HUES6 (cell line): ENCODE measurements around the gene HIP1R.

Experiments used
- H3K27ac ChIP-seq: 2 replicates; pipeline ENCODE4 v1.7.0; 2013; ENCODE audit warnings: low read depth, mild to moderate bottlenecking, low read length, inconsistent platforms
- H3K27me3 ChIP-seq: 2 replicates; pipeline ENCODE4 v1.6.1; 2013; ENCODE audit warnings: low read length; ENCODE audit not compliant: control insufficient read depth, insufficient read depth
- H3K36me3 ChIP-seq: 2 replicates; pipeline ENCODE4 v1.6.1; 2013; ENCODE audit warnings: low read length; ENCODE audit not compliant: control insufficient read depth, insufficient read depth
- H3K4me1 ChIP-seq: 2 replicates; pipeline ENCODE4 v1.6.1; 2013; ENCODE audit warnings: low read length; ENCODE audit not compliant: control insufficient read depth, insufficient read depth
- H3K4me3 ChIP-seq: 2 replicates; pipeline ENCODE4 v1.5.1; 2013; ENCODE audit warnings: low read depth, low read length
- H3K9ac ChIP-seq: one replicate; pipeline ENCODE4 v1.6.1; 2013; ENCODE audit warnings: mild to moderate bottlenecking, low read length
- H3K9me3 ChIP-seq: 2 replicates; pipeline ENCODE4 v1.6.1; 2013; ENCODE audit warnings: low read depth, low read length; ENCODE audit not compliant: control insufficient read depth, insufficient read depth

The HIP1R gene

GRCh38 chr12:122835750-122836026 lies 431 bp downstream of the HIP1R start:
- H3K27me3 ChIP-seq = peaks cover 27% of the 10 kb centered on the region
- H3K4me3 ChIP-seq = peak overlapping the region; percentile 85
- peak overlapping the region; percentile 55 for H3K9ac ChIP-seq
- peaks cover 4% of the 10 kb centered on the region; the same call in 1 of the 2 replicates for H3K9me3 ChIP-seq
- H3K4me1 ChIP-seq = peaks cover 10% of the 10 kb centered on the region
- H3K27ac ChIP-seq = no peak overlapping the region
- H3K36me3 ChIP-seq = no peaks in the 10 kb centered on the region

GRCh38 chr12:122836027-122836921 lies 1.0 kb downstream of the HIP1R start:
- Histone ChIP-seq H3K4me1 (peaks cover 16% of the 10 kb centered on the region), H3K9ac (peak overlapping the region; percentile 55), H3K27ac (no peak overlapping the region), H3K27me3 (peaks cover 27% of the 10 kb centered on the region), H3K4me3 (peak overlapping the region; percentile 85), H3K36me3 (no peaks in the 10 kb centered on the region), H3K9me3 (peaks cover 4% of the 10 kb centered on the region; the same call in 1 of the 2 replicates)

GRCh38 chr12:122837306-122838265 lies 2.3 kb downstream of the HIP1R start:
- no peak overlapping the region for H3K27ac ChIP-seq
- no peak overlapping the region for H3K4me3 ChIP-seq
- H3K9me3 ChIP-seq = peaks cover 4% of the 10 kb centered on the region; the same call in 1 of the 2 replicates
- peaks cover 29% of the 10 kb centered on the region for H3K4me1 ChIP-seq
- H3K36me3 ChIP-seq = no peaks in the 10 kb centered on the region
- no peak overlapping the region for H3K9ac ChIP-seq
- peaks cover 27% of the 10 kb centered on the region for H3K27me3 ChIP-seq

- Histone ChIP-seq H3K9ac (no peak overlapping the region), H3K27ac (no peak overlapping the region), H3K4me3 (no peak overlapping the region), H3K9me3 (peaks cover 4% of the 10 kb centered on the region; the same call in 1 of the 2 replicates), H3K4me1 (peaks cover 30% of the 10 kb centered on the region), H3K36me3 (no peaks in the 10 kb centered on the region), H3K27me3 (peaks cover 27% of the 10 kb centered on the region)
These were observed 3.6 kb downstream of the HIP1R start for GRCh38 chr12:122838841-122839240.

DNA sequence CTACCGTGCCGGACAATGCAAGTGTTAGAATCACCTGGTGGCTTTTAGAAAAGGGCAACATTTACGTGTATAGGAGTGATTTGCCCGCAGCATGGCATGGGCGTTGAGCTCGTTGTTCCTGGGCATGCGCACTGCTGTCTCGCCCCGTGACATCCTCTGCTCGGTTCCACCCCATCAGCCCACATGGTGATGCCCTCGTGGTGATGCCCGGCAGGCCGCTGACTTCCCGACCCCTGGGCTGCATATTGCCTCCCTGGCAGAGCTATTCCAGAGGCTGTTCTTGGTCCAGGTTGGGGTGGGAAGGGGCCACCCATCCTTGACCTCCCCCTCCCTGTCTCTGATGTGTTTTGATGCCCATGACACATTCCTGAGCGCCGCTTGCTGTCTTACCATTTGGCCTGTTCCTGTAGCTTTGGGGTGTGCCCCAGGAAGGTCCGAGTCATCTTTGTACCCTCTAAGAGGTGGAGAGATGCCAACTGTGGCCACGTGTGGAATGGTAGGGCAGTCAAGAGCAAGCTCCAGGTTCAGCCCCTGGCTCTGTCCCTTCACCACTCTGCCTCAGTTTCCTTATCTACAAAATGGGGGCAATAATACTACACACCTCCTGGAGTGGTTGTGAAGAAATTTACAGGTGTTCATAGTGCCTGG lies 4.8 kb downstream of the HIP1R start:
- no peaks in the 10 kb centered on the region for H3K36me3 ChIP-seq
- H3K4me3 ChIP-seq = no peak overlapping the region
- H3K27me3 ChIP-seq = peaks cover 27% of the 10 kb centered on the region
- peaks cover 38% of the 10 kb centered on the region for H3K4me1 ChIP-seq
- no peak overlapping the region for H3K9ac ChIP-seq
- H3K27ac ChIP-seq = no peak overlapping the region
- peaks cover 4% of the 10 kb centered on the region; the same call in 1 of the 2 replicates for H3K9me3 ChIP-seq

DNA sequence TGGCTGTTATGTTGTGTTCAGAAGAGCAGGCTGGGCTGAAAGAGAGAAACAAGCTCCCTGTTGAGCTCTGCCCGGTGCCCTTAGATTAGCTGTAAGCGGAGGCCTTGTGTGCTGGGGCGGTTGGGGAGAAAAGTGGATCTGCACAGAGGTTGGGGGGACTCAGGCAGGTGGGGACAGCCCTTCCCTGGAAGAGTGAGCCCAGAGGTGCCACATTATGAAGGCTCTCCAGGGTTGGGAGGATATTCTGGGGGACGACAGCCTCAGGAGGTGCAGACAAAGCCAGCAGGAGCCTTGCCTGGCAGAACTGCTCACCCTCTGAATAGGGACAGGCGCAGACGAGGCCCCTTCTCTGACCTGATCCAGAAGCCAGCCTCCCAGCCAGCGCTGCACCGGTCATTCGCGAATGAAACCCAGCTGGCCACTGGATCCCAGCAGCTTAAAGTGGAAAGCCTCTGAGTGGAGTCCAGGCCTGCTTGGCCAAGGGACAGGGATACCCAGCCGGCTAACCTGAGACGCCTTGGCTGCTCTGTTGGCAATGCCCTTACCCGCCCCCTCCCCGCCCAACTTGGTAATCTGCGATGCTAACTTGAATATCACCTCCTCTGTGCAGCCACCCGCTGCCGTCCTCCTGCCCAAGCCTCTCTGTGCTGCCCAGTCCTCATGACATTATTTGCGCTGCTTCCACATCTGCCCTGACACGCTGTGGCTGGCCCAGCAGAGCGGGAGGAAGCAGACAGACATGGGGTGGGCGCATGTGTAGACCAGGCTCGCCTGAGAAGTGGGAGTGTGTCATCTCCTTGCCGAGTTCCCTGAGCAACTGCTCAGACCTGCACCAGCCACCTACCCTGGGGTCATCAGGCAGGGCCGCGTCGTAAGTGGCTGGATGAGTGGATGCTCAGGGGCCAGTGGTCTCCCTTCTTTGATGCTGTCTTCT lies 5.6 kb downstream of the HIP1R start:
- peaks cover 42% of the 10 kb centered on the region for H3K4me1 ChIP-seq
- H3K27ac ChIP-seq = no peak overlapping the region

GRCh38 chr12:122841544-122842321 lies 6.5 kb downstream of the HIP1R start:
- peaks cover 42% of the 10 kb centered on the region for H3K4me1 ChIP-seq
- H3K9ac ChIP-seq = no peak overlapping the region
- no peak overlapping the region for H3K27ac ChIP-seq
- no peak overlapping the region for H3K4me3 ChIP-seq
- H3K9me3 ChIP-seq = peaks cover 4% of the 10 kb centered on the region; the same call in 1 of the 2 replicates
- H3K27me3 ChIP-seq = peaks cover 19% of the 10 kb centered on the region
- no peaks in the 10 kb centered on the region for H3K36me3 ChIP-seq

More for the DNA sequence above, 5.6 kb downstream of the HIP1R start:
- Histone ChIP-seq H3K9me3 (peaks cover 4% of the 10 kb centered on the region; the same call in 1 of the 2 replicates), H3K36me3 (no peaks in the 10 kb centered on the region), H3K27me3 (peaks cover 27% of the 10 kb centered on the region), H3K9ac (no peak overlapping the region), H3K4me3 (no peak overlapping the region)

- Histone ChIP-seq H3K36me3 (no peaks in the 10 kb centered on the region), H3K9me3 (peaks cover 4% of the 10 kb centered on the region; the same call in 1 of the 2 replicates), H3K9ac (no peak overlapping the region), H3K27ac (no peak overlapping the region), H3K4me3 (no peak overlapping the region), H3K4me1 (peaks cover 39% of the 10 kb centered on the region), H3K27me3 (peaks cover 8% of the 10 kb centered on the region; the same call in 1 of the 2 replicates)
These were observed 7.5 kb downstream of the HIP1R start for GRCh38 chr12:122842505-122843405.

GRCh38 chr12:122843455-122843854 lies 8.2 kb downstream of the HIP1R start:
- Histone ChIP-seq H3K4me1 (peaks cover 34% of the 10 kb centered on the region), H3K9ac (no peak overlapping the region), H3K27ac (no peak overlapping the region), H3K9me3 (peaks cover 4% of the 10 kb centered on the region; the same call in 1 of the 2 replicates), H3K36me3 (no peaks in the 10 kb centered on the region), H3K27me3 (peaks cover 2% of the 10 kb centered on the region; the same call in 1 of the 2 replicates), H3K4me3 (no peak overlapping the region)
